NCI-H2227 (cell line): ENCODE data around the gene SEC14L3.

Experiments
- DNase-seq: peaks from one replicate; lab custom pipeline; 2025; ENCODE audit not compliant: unreplicated experiment; lab: John Stamatoyannopoulos, UW

Gene SEC14L3

DNA sequence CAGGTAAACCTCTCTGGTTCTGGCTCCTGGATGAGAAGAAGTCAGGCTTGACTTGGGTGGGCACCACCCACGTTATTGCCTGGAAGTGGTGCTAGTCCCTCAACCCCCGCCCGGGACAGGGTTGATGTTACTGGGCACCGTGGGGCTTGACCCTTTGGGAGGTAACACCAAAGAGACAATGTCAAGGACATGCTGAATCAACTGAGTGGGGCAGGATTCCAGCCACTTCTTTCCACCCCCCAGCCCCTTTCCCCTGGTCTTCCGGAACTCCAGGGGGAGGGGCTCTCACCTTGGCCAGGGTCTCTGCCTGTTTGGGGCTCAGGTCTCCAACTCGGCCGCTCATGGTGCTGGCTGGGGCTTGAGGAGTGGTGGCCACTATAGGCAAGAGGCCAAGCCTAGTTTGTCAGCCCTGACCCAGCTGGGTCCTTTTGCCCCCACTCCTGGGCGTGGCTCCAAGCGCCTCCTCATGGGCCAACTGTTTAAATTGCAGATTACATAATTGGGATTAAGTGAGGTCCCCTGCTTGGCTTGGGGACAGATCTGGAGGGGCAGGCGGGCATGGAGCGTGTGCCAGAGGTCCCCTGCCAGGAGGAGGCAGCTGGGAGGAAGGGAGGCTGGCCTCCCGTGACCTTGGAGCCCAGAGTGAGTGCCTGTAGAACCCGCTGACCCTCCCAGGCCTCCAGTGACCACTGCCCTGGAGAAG, at the start of gene SEC14L3:
SEC14L3 (minus strand) TSS at position 402 of the 703 bp plus-strand sequence; CDS start at position 343, 59 bp downstream.
- DNase-seq: no peak

DNA sequence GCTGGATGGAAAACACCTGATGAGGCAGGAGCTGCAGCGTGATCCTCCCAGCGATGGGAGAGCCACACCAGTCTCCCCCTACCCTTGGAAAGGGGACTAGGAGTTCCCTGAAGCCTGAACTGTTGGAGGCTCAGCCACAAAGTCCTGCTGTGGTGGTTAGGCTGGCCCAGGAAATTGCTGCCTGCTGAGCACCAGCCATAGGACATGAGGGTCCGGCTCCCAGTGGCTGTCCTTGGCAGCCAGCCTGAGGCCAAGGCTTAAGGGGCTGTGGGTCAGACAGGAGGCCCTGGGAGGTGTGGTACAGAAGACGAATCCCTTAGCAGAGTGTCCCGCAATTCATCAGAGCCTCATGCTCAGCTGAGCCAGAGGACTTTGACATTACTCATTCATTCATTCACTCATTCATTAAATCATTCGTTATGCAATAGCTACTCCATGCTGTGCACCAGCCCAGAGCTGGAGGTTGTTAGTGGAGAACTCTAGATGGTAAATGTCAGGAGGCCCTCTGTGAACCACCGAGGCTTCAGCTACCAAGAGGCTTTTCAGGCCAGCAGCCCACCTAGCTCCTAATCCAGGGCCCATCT, 48.1 kb upstream of the SEC14L3 start:
- no peak for DNase-seq

DNA sequence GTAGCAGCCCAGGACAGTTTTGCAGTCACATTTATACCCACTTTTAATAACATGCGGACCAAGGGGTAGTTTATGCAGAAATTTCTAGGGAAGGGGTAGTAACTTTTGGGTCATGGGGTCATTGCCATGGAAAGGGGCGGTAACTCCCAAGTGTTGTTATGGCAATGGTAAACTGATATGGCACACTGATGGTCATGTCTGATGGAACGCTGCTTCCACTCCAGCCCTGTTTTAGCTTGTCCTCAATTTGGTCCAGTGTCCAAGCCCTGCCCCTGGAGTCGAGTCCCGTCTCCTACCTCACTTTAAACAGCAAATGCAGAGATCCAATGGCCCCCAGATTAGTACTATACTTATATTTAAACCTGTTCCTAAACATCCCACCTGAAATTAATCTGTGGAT, 44.9 kb upstream of the SEC14L3 start:
- DNase-seq: no peak

DNA sequence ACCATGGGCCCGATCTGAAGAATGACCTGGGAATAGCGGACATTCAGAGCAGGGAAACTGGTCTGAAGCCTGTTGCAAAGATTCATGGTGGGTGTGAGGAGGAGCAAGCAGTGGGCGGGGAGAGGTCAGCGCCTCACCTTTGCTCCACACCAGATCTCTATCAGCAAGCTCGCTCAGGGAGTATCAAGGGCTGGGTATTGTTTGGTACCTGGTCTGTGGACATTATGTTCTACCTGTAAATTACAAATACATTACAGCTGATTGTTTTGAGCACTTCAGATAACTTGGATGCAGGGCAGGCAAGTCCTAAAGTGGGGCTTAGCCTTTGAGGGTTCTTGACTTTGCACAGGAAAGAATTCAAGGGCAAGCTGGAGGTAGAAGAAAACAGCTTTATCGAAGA, 44.5 kb upstream of the SEC14L3 start:
- no peak for DNase-seq

DNA sequence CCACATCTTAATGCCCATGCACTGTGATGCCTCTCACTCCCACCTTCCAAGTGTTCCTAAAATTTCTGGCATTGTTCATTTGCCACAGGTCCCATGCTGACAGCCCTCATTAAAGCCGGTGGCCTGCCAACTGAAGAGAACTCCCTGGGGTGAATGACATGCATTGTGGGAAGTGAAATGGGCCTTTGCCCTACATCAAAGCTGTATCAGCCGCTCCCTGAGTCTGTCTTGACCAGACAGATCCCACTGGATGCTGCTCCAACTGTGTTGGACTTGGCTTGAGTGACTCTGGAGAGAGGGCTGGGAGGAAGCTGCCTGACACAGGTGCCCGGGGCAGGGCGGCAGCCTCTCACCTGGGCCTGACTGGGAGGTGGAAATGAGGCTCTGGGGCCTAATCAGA, 42.4 kb upstream of the SEC14L3 start:
- DNase-seq: no peak

- DNase-seq: no peak
Observed at GRCh38 chr22:30513462-30513861, 41.6 kb upstream of the SEC14L3 start.

GRCh38 chr22:30511911-30512310, 40.1 kb upstream of the SEC14L3 start:
- no peak for DNase-seq

DNA sequence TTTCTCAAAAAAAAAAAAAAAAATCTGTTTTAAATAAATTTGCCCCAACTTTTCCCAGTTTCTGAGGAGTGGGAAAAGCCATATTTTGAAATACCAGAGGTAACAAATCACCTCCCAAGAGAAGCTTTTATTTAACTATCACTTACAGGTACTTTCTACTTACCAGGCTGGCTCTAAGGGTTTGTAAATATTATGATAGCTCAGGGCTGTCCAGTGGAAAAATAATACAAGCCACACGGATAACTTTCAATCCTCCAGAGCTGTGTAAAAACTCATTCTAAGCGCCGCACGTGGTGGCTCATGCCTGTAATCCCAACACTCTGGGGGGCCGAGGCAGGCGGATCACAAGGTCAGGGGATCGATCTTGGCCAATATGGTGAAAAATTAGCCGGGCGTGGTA, 39.3 kb upstream of the SEC14L3 start:
- no peak for DNase-seq

DNA sequence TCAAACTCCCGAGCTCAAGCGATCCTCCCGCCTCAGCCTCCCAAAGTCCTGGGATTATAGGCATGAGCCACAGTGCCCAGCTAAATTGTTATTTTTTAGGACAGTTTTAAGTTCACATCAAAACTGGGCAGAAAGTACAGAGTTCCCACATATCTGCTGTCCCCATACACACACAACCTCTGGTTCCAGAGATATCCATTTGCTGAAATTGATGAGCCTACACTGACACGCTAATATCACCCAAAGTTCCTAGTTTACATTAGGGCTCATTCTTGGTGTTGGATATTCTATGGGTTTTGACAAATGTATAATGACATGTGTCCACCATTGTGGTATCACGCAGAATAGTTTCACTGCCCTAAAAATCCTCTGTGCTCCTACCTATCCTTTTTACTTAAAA, 36.4 kb upstream of the SEC14L3 start:
- no peak for DNase-seq

DNA sequence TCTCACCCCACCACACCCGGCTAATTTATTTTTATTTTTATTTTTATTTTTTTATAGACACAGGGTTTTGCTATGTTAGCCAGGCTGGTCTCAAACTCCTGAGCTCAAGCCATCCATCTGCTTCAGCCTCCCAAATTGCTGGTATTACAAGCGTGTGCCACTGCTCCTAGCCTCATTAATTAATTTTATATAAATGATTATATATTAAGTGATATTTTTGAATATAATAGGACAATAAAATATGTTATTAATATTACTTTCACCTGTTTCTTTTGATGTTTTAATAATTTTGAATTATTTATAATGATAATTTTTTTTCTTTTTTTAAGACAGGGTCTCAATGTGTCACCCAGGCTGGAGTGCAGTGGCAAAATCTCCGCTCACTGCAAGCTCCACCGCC, 35.9 kb upstream of the SEC14L3 start:
- DNase-seq: no peak

- no peak for DNase-seq
Observed at GRCh38 chr22:30506507-30506968, 34.7 kb upstream of the SEC14L3 start.

- DNase-seq: no peak
Observed at GRCh38 chr22:30503551-30503950, 31.7 kb upstream of the SEC14L3 start.

- no peak for DNase-seq
Observed at GRCh38 chr22:30502911-30503310, 31.1 kb upstream of the SEC14L3 start.

DNA sequence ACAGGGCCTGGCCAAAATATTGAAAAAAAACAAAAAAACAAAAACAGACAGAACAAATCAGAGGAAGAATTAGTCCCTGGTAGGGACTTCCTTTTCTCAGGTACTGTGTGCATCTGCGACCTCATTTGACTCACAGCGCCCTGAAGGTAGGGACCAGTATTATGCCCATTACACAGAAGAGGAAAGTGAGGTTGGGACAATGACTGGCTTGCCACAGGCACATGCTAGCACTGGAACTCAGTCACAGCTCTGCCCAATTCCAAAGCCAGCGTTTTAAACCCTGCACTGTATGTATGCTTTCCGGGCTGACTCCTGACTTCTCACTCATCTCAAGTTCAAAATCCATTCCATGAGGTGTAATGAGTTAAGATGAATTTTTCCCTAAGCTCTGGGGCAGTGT, 30.3 kb upstream of the SEC14L3 start:
- no peak for DNase-seq

GRCh38 chr22:30500628-30501027, 28.8 kb upstream of the SEC14L3 start:
- no peak for DNase-seq

DNA sequence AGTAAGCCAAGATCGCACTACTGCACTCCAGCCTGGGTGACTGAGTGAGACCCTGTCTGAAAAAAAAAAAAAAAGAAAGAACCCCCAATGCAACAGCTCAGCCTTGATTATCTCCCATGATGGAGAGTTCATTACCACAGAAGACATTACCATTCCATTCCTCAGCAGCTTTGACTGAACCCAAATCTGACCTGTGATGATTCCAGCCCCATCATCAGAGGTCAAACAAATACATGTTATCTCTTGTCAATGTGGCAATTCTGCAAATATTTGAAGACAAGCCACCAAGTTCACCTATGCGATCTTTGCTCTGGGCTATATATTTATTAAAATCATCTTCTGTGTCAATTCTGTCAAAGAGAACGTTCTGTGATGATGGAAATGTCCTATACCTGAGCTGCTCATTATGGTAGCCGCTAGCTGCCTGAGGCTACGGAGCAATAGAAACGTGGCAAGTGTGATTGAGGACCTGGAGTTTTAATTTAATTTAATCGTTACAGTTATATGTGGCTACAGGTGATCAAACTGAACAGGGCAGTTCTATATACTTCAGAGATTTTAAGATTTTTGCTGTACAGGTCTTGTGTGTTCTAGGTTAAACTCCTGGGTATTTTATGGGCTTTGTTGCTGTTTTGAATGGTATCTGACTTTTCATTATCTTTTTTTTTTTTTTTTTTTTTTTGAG, 25.8 kb upstream of the SEC14L3 start:
- no peak for DNase-seq

DNA sequence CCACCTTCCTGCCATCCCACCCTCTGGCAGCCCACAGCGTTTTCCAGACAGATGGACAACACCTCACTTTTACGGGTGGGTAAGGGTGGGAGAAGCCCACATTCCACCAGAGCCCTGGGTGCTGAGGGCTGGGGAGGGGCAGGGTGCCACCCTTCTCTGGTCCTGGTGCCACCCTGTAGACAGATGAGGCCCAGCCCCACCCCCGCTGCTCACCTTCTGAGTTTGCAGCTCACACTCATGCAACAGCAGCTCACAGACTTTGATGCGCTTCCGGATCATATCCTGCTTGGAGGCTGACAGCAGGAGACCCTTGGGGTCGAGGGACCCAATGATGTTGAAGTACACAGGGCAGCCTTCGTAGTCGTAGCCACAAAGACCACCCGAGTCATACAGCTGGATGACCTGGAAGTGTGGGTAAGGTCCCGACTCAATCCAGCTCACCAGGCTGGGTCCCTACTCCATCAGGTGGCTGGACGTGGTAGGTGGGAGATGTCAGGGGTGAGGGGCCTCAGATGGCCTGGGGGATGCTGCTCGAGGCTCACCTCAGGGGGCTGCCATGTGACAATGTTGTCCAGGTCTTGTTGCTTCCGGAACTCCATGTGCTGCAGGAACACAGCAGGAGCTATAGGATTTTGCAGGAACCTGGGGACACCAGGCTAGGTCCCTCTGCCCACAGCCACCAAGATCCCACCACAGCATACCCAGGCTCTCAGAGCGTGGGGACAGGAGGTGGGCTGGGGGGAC, 23.4 kb upstream of the SEC14L3 start:
- DNase-seq: no peak

- no peak for DNase-seq
Observed at GRCh38 chr22:30492144-30492543, 20.3 kb upstream of the SEC14L3 start.

DNA sequence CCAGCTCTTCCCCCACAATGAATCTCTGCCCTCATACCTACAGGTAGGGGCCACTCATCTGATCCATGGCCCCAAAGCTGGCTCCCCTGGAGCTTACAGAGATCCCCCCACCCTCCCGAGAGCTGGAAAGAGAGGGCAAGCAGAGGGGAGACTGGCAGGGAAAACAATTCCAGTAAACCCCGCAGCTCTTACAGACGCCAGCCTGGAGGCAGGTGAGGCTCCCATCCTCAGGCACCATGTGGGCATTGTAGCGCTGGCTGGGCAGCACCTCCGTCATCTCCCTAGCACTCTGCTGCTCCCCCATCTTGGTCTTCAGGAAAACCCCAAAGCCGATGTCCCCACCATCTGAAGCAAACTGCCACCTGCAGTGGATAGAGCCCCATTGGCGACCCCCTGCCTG, 19.6 kb upstream of the SEC14L3 start:
- DNase-seq: no peak

- DNase-seq: no peak
Observed at GRCh38 chr22:30490399-30490798, 18.6 kb upstream of the SEC14L3 start.

DNA sequence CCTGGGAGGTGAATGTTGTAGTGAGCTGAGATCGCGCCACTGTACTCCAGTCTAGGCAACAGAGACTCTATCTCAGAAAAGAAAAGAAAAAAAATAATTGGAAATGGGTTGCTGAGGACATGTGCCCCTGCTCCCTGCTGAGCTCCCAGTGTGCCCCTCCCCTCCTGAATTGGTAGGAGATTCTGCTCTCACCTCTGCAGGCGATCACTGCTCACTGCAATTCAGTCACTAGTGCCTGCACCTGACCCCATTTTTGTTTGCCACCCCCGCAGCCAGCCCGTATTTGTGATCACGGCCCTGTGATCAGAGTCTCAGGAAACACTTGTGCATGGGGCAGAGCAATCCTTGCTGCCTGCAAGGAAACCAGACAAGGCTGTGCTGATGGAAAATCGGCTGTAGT, 16.3 kb upstream of the SEC14L3 start:
- no peak for DNase-seq

DNA sequence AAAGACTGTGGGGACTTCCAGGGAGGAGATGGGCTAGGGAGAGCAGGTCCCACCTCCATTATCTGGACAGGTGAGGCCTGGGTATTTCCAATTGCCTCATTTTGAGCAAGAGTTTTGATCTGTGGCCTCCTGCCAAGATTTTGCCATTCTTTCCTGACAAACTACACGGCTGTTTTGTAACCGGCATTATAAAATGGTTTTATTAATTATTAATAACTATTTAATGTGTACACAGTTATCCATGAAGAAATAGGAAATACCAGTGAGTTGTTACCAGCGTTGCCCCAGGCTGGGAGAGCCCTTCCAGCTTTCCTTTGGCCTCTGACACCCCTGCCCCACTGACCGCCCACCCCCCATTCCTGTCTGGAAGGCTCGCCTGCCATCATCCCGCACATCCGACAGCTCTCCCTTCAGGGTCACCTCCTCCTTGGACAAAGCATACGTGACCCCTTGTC, 14.9 kb upstream of the SEC14L3 start:
- DNase-seq: no peak
